Mucosa of descending colon (tissue), 3 donors: ENCODE results near the gene DDB1. TPM values are rescaled to one million over a fixed set of nuclear protein-coding genes. Genes with fewer than 3 reads are reported as not detected.
A peak's percentile ranks its signal among the peaks of the same experiment; 100 is the strongest.
"Not testable (repeated sequence)": the region's sequence is repeated elsewhere in the genome, so short reads cannot be mapped to it uniquely, and the experiment has no call there.

Source experiments
- ATAC-seq: fragments of 200-7000 bp; cut with Tn5 transposase; one replicate; pipeline ENCODE4 v1.9.1; 2020; ENCODE audit warnings: mild to moderate bottlenecking, moderate library complexity
- DNase-seq, 3 donors: peaks; one replicate each; pipeline ENCODE4 v3.0.0-alpha.2; 2020
- H3K36me3 ChIP-seq: fragments of 200-600 bp; one replicate; pipeline ENCODE4 v1.8.0; 2021; ENCODE audit warnings: low read depth, mild to moderate bottlenecking
- H3K4me1 ChIP-seq: fragments of 200-600 bp; one replicate; pipeline ENCODE4 v1.8.0; 2021; ENCODE audit warnings: low read depth, mild to moderate bottlenecking
- H3K4me3 ChIP-seq: fragments of 200-600 bp; one replicate; pipeline ENCODE4 v1.8.0; 2021; ENCODE audit warnings: mild to moderate bottlenecking
- H3K9me3 ChIP-seq: fragments of 200-600 bp; one replicate; pipeline ENCODE4 v1.8.0; 2021; ENCODE audit warnings: mild to moderate bottlenecking
- CTCF ChIP-seq: fragments of 200-600 bp; IDR thresholded peaks from one replicate; pipeline ENCODE4 v1.8.0; 2022; ENCODE audit warnings: antibody characterized with exemption, mild to moderate bottlenecking
- intact Hi-C, 2 donors: fragments of 100-400 bp; cut with DNase I in 1 of 2; cut with micrococcal nuclease in 1 of 2; formaldehyde crosslinking; loops; one replicate each; pipeline versions ENCODE4 v1.11.0 to v1.11.1; 2022; cut with DNase I, micrococcal nuclease
- total RNA-seq, 3 donors: library from RNA; stranded (reverse); fragmentation: NEBNext Ultra II Directional in 2 of 3; extraction: Animal tissue kit (Norgen Biotek cat#: 25700) in 2 of 3; gene quantifications; one replicate each; pipeline versions ENCODE4 v1.2.1 to v1.2.4, GENCODE V29; 2021 to 2023
- donor health status: DM: no; HTN: no; CAD: no; lungs with moderate emphysema.
- donor health status: DM: no; HTN: no; CAD: no.
- donor health status: DM: no; HTN: yes; CAD: no.

The DDB1 gene
- total RNA-seq, 3 donors from 2014 or later: 121 to 152 (median 140) TPM

DNA sequence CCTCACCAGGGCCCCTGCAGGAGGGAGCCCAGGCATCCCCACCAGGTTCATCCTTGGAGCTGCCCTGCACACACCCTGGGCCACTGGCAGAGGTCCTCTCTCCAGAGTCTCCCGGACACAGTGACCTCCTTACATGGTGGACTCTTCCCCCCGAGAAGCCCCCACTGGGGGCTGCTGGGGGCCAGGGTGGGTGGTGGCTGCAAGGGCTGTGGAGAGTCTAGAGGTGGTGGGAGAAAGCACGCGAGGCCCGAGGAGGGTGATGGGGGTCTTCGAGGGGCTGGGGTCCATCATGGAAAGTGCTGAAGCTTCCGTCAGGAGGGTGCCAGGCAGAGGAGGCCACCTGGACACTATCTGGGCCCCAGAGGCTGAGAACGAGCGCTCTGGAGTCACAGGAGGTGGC lies 74.4 kb downstream of the DDB1 start:
- no peak for DNase-seq
- intact Hi-C loops: no loop called here
- Histone ChIP-seq H3K9me3 (no peaks in the 10 kb centered on the region), H3K4me1 (no peaks in the 10 kb centered on the region), H3K36me3 (no peaks in the 10 kb centered on the region), H3K4me3 (no peak overlapping the region)
- no peak for ATAC-seq
- TF ChIP-seq CTCF: no peak

GRCh38 chr11:61256710-61257482 lies 76.0 kb downstream of the DDB1 start:
- Histone ChIP-seq H3K9me3 (no peaks in the 10 kb centered on the region), H3K4me3 (no peak overlapping the region), H3K36me3 (no peaks in the 10 kb centered on the region), H3K4me1 (no peaks in the 10 kb centered on the region)
- ATAC-seq (no peak), DNase-seq (no peak)
- no peak for TF ChIP-seq CTCF
- intact Hi-C loops: no loop called here

DNA sequence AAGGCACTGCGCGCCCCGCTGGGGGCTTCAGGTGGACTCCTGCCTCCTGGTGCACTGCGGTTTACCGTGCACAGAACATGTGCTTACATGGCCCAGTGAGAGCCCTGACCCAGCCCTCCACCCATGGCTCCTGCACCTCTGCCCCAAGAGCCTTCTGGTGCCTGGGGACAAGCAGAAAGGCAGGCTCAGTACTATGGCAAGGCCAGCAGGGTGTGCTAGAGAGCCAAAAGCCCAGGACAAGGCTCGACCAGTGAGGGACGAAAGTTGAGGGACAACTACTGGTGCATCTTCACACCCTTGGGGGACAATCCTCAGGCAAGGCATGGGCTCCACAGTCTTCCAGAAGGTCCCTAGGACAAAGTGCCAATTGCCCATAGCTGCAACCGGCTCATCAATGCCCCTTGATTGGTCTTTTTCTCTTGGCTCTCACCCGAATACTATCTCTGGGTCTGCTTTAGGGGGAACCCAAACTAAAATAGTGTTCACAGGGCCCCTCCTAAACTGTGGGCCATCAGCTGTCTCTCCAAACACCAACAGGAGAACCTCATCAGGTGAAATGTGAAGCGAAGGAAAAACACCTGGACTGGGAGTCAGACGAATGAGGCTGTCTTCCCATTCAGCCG lies 78.4 kb downstream of the DDB1 start:
- DNase-seq (peak; percentile 53 to 73 (median 65)), ATAC-seq (peak; percentile 88)
- no peaks in the 10 kb centered on the region for H3K9me3 ChIP-seq
- H3K36me3 ChIP-seq: no peaks in the 10 kb centered on the region
- peak; percentile 89 for TF ChIP-seq CTCF
- H3K4me3 ChIP-seq: no peak overlapping the region
- no peaks in the 10 kb centered on the region for H3K4me1 ChIP-seq
- intact Hi-C loops: no loop called here

DNA sequence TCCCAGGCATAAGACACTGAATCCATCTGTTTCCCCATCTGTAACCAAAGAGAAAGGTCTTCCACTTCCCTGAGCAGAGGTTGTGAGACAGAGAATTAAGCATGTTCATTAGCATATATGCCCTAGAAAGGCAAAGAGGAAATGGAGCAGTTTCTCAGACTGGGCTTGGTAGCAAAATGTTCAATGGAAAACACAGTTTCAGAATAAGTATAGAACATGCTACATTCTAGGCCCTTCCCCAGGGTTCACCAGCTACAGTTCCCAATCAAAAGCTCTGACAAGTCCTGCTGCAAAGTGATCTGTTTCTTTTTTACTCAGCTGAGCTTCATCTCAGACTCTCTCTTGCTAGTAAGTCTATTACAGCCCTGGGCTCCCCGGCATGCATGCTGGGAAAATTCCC lies 80.6 kb downstream of the DDB1 start:
- H3K36me3 ChIP-seq, H3K4me3 ChIP-seq, intact Hi-C loops, H3K4me1 ChIP-seq, ATAC-seq, H3K9me3 ChIP-seq, DNase-seq: not testable (repeated sequence)

DNA sequence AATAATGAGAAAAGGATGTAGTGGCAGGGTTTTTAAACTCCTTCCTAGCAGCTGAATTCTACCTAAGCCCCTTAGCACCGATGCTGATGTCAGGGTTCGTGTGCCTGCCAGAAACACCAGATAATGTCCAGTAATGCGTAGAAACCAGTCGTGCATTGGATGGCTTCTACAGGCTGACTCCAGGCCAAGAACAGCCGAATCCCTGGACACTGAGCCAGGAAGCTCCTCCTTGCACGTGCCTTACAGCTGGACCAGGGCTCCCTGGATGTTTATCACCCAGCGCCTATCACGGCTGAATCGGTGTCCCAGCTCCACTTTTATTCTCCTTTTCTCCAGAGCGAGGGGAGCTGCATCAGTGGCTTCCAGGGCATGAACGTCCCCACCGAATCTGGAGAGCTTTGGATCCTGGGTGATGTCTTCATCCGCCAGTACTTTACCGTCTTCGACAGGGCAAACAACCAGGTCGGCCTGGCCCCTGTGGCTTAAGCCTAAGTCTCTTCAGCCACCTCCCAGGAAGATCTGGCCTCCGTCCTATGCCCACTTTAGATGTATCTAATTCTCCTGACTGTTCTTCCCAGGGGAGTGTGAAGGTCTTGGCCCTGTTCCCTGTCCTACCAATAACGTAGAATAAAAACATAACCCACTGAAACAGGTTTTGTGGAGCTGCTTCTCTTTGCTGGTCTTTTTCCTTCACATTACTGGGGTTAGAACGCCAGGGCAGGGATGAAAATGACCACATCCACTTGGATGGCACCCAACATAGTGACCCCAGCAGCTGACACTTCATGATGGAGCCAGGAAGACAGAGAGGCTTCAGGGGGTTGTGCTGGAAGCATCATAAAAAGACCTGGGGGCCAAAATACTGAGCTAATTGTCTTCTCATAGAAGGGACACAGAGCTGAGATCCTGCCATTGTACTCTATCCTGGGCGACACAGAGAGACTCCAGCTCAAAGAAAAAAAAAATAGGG lies 81.8 kb downstream of the DDB1 start:
- ATAC-seq (peak; percentile 20), DNase-seq (peak in 1 of 3 donors; percentile 14)
- H3K9me3 ChIP-seq, H3K36me3 ChIP-seq, H3K4me1 ChIP-seq, intact Hi-C loops, H3K4me3 ChIP-seq: not testable (repeated sequence)

Other genes starting within 250 kb of the DDB1 start
- gene CD5, start 230.6 kb downstream of the DDB1 start, total RNA-seq: 1 to 10 TPM; 1.2 to 3.4 (median 1.5) TPM
- 10 to 100 TPM; 28.5 to 30.8 (median 28.5) TPM for gene VPS37C, start 171.7 kb downstream of the DDB1 start, total RNA-seq
- gene PGA3, start 129.6 kb downstream of the DDB1 start, total RNA-seq: 1 to 10 TPM in 1 of 3 donors, not detected in 2; 1.1 TPM
- gene PGA4, start 110.8 kb downstream of the DDB1 start, total RNA-seq: 1 to 10 TPM in 1 of 3 donors, under 1 TPM in 1, not detected in 1; 0.46 to 1.2 TPM
- under 1 TPM in 2 of 3 donors, not detected in 1; 0.41 to 0.75 TPM for gene PGA5, start 91.9 kb downstream of the DDB1 start, total RNA-seq
- 1 to 10 TPM in 1 of 3 donors, under 1 TPM in 2; 0.17 to 1.9 (median 0.55) TPM for gene VWCE, start 37.8 kb downstream of the DDB1 start, total RNA-seq
- gene TKFC, start 123 bp upstream of the DDB1 start, total RNA-seq: 10 to 100 TPM; 30.9 to 78.8 (median 63.1) TPM
- gene CYB561A3, start 28.8 kb upstream of the DDB1 start, total RNA-seq: 10 to 100 TPM; 65.0 to 91.0 (median 66.6) TPM
- 10 to 100 TPM; 35.2 to 38.2 (median 37.8) TPM for gene TMEM138, start 29.3 kb upstream of the DDB1 start, total RNA-seq
- 10 to 100 TPM in 1 of 3 donors, 1 to 10 TPM in 2; 7.9 to 12.7 (median 8.9) TPM for gene TMEM216, start 59.5 kb upstream of the DDB1 start, total RNA-seq
- gene CPSF7, start 96.9 kb upstream of the DDB1 start, total RNA-seq: 10 to 100 TPM; 60.8 to 69.6 (median 64.7) TPM
- 10 to 100 TPM; 38.9 to 42.3 (median 42.1) TPM for gene SDHAF2, start 97.0 kb upstream of the DDB1 start, total RNA-seq
- gene LRRC10B, start 175.6 kb upstream of the DDB1 start, total RNA-seq: 1 to 10 TPM in 1 of 3 donors, under 1 TPM in 2; 0.72 to 1.7 (median 0.89) TPM
- 10 to 100 TPM in 2 of 3 donors, 1 to 10 TPM in 1; 8.2 to 19.7 (median 19.0) TPM for gene SYT7, start 248.0 kb upstream of the DDB1 start, total RNA-seq